ENCODE measurements around the gene TBC1D22A. TPM values are rescaled to one million over a fixed set of nuclear protein-coding genes. Genes with fewer than 3 reads are reported as not detected.

The TBC1D22A gene
- total and polyA plus RNA-seq, 10 of the 15 experiments (the other 5 are each of a cell fraction or from before 2014, with no cell fraction given), result 0.63 to 44.7 (median 27.4) TPM

DNA sequence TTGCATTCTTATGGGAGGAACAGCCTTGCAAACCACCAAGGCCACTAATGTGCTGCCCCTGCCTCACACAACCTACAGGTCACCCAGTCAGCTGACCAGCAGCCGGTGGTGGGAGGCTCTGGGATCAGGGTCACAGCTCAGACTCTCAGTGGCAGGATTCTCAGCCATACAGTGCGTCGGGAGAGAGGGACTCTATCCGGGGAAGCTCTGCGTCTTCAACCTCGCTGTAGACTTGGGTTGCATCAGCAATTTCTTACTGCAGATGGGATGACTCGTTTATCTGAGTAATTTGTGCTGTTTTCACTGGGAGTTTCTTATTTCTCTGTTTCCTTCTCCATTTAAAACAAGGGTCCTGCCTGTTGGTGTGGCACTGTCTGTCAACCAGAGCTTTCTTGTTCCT lies 257.7 kb downstream of the TBC1D22A start:
- ChIA-PET CTCF (no interaction called here), RAD21 (ENCODE audit: unreplicated experiment) (no interaction called here), POLR2A (no interaction called here), SMC1A (ENCODE audit: uncharacterized antibody, unreplicated experiment) (no interaction called here)
- no peak overlapping the region for H3K9ac ChIP-seq (ENCODE audit: control insufficient read depth, insufficient read depth, low read length)
- H2AFZ ChIP-seq (ENCODE audit: control insufficient read depth, low read depth, low read length), result no peak overlapping the region
- no peak overlapping the region for H3K4me3 ChIP-seq
- no peaks in the 10 kb centered on the region for H3K4me1 ChIP-seq (ENCODE audit: control insufficient read depth, insufficient read depth, low read length)
- intact Hi-C loops (cut with micrococcal nuclease; ENCODE audit: unreplicated experiment), result no loop called here
- no peak overlapping the region for H3K27ac ChIP-seq (ENCODE audit: control insufficient read depth, insufficient read depth)
- ATAC-seq (no peak), DNase-seq (ENCODE audit: low read depth, low spot score) (no peak), FAIRE-seq (no peak)
- H3K4me2 ChIP-seq (ENCODE audit: control insufficient read depth, insufficient read depth), result no peak overlapping the region
- H3K36me3 ChIP-seq (ENCODE audit: control insufficient read depth in 2 of 2, insufficient read depth in 2 of 2, low read length in 1 of 2), result peaks cover 0 to 5% of the 10 kb centered on the region in 2 experiments; a peak in 3 of 4 replicates
- no peaks in the 10 kb centered on the region for H3K27me3 ChIP-seq (replicated peaks in 1 of 2; ENCODE audit: control insufficient read depth in 2 of 2, insufficient read depth in 2 of 2, low read length in 1 of 2)
- no peaks in the 10 kb centered on the region for H4K20me1 ChIP-seq (ENCODE audit: control insufficient read depth, insufficient read depth)
- TF ChIP-seq, protein P1, sequence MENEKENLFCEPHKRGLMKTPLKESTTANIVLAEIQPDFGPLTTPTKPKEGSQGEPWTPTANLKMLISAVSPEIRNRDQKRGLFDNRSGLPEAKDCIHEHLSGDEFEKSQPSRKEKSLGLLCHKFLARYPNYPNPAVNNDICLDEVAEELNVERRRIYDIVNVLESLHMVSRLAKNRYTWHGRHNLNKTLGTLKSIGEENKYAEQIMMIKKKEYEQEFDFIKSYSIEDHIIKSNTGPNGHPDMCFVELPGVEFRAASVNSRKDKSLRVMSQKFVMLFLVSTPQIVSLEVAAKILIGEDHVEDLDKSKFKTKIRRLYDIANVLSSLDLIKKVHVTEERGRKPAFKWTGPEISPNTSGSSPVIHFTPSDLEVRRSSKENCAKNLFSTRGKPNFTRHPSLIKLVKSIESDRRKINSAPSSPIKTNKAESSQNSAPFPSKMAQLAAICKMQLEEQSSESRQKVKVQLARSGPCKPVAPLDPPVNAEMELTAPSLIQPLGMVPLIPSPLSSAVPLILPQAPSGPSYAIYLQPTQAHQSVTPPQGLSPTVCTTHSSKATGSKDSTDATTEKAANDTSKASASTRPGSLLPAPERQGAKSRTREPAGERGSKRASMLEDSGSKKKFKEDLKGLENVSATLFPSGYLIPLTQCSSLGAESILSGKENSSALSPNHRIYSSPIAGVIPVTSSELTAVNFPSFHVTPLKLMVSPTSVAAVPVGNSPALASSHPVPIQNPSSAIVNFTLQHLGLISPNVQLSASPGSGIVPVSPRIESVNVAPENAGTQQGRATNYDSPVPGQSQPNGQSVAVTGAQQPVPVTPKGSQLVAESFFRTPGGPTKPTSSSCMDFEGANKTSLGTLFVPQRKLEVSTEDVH (IDR thresholded peaks at IDR 0.05; ENCODE audit: low read depth, partially characterized antibody), result no peak
- TF ChIP-seq, protein P2, sequence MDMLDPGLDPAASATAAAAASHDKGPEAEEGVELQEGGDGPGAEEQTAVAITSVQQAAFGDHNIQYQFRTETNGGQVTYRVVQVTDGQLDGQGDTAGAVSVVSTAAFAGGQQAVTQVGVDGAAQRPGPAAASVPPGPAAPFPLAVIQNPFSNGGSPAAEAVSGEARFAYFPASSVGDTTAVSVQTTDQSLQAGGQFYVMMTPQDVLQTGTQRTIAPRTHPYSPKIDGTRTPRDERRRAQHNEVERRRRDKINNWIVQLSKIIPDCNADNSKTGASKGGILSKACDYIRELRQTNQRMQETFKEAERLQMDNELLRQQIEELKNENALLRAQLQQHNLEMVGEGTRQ (IDR thresholded peaks at IDR 0.05; ENCODE audit: borderline replicate concordance, low read depth, low read length), result no peak
- TF ChIP-seq GABPA (IDR thresholded peaks at IDR 0.05; ENCODE audit: low read depth), result no peak
- TF ChIP-seq ZBED1 (IDR thresholded peaks at IDR 0.05; ENCODE audit: borderline replicate concordance), result no peak
- no peak for TF ChIP-seq ASH2L (IDR thresholded peaks at IDR 0.05; ENCODE audit: borderline replicate concordance, low read depth)
- no peak for TF ChIP-seq GATAD2B (conservative IDR thresholded peaks at IDR 0.05; ENCODE audit: low read depth)
- TF ChIP-seq ESRRA (IDR thresholded peaks at IDR 0.05; ENCODE audit: low read length), result no peak
- TF ChIP-seq, protein P3, sequence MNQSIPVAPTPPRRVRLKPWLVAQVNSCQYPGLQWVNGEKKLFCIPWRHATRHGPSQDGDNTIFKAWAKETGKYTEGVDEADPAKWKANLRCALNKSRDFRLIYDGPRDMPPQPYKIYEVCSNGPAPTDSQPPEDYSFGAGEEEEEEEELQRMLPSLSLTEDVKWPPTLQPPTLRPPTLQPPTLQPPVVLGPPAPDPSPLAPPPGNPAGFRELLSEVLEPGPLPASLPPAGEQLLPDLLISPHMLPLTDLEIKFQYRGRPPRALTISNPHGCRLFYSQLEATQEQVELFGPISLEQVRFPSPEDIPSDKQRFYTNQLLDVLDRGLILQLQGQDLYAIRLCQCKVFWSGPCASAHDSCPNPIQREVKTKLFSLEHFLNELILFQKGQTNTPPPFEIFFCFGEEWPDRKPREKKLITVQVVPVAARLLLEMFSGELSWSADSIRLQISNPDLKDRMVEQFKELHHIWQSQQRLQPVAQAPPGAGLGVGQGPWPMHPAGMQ (IDR thresholded peaks at IDR 0.05; ENCODE audit: borderline replicate concordance), result no peak
- H3K9me3 ChIP-seq (replicated peaks; ENCODE audit: control insufficient read depth, insufficient read depth, low read length), result peaks cover 25% of the 10 kb centered on the region; the same call in 2 of the 3 replicates
- H3K79me2 ChIP-seq (ENCODE audit: control insufficient read depth, insufficient read depth, low read length), result no peaks in the 10 kb centered on the region; the same call in 1 of the 2 replicates
- in situ Hi-C loops (cut with MboI), result loop anchor here (10.0 kb wide), 1 partner anchor 65 kb away; no protein-coding TSS in a partner anchor
- no TSS peak for BruUV-seq (replicated peaks)
- 92% methylated on average over 7 of the region's 7 CpGs for WGBS (ENCODE audit: insufficient coverage, insufficient replicate concordance, low lambda C conversion rate, missing lambda C conversion rate)

All from GM12878 (cell line).